Osteoblast (primary cell): ENCODE results near the gene ITPRIPL1. TPM values are rescaled to one million over a fixed set of nuclear protein-coding genes. Genes with fewer than 3 reads are reported as not detected.

Source experiments
- DNase-seq: peaks from one replicate; pipeline ENCODE4 v3.0.0; 2011; ENCODE audit warnings: low spot score, mixed read lengths; ENCODE audit not compliant: insufficient read length; ENCODE audit errors: missing footprints
- H2AFZ ChIP-seq: 2 replicates; pipeline ENCODE4 v1.6.0; 2011; ENCODE audit warnings: mild to moderate bottlenecking, low read length
- H3K27ac ChIP-seq: 2 replicates; pipeline ENCODE4 v1.5.1; 2011; ENCODE audit warnings: mild to moderate bottlenecking, low read depth, low read length, moderate library complexity
- H3K27me3 ChIP-seq: 2 replicates; pipeline ENCODE4 v1.6.0; 2012; ENCODE audit warnings: mild to moderate bottlenecking, control low read depth, inconsistent platforms, low read length, moderate library complexity; ENCODE audit not compliant: insufficient read depth
- H3K36me3 ChIP-seq: 2 replicates; pipeline ENCODE4 v1.5.1; 2011; ENCODE audit warnings: mild to moderate bottlenecking, low read length, control low read depth, moderate library complexity; ENCODE audit not compliant: insufficient read depth
- H3K4me1 ChIP-seq: 2 replicates; pipeline ENCODE4 v1.5.1; 2011; ENCODE audit warnings: mild to moderate bottlenecking, low read length, control low read depth, moderate library complexity; ENCODE audit not compliant: insufficient read depth
- H3K4me2 ChIP-seq: 2 replicates; pipeline ENCODE4 v1.6.0; 2011; ENCODE audit warnings: mild to moderate bottlenecking, low read length; ENCODE audit not compliant: insufficient read depth
- H3K4me3 ChIP-seq: fragments of 200-600 bp; sonication (generic); 3 replicates; pipeline ENCODE4 v1.5.1; 2012; ENCODE audit warnings: mild to moderate bottlenecking, low read length, inconsistent platforms; ENCODE audit not compliant: insufficient read depth
- H3K79me2 ChIP-seq: 2 replicates; pipeline ENCODE4 v1.6.0; 2012; ENCODE audit warnings: mild to moderate bottlenecking, low read length, control low read depth, inconsistent platforms; ENCODE audit not compliant: insufficient read depth
- H3K9me3 ChIP-seq: 2 replicates; pipeline ENCODE4 v1.5.1; 2011; ENCODE audit warnings: low read depth, low read length, control low read depth
- H4K20me1 ChIP-seq: 2 replicates; pipeline ENCODE4 v1.6.0; 2012; ENCODE audit warnings: mild to moderate bottlenecking, low read length, control low read depth; ENCODE audit not compliant: insufficient read depth
- CTCF ChIP-seq: IDR thresholded peaks from 2 replicates; pipeline ENCODE4 v1.5.1; 2011; ENCODE audit warnings: mild to moderate bottlenecking, low read depth, low read length, moderate library complexity; ENCODE audit errors: extremely low read depth
- total RNA-seq: library from RNA; depleted of rRNA; stranded (reverse); fragments of >200 nt; gene quantifications from 2 replicates; pipeline ENCODE4 v1.2.3, GENCODE V29; 2012

ITPRIPL1 gene
- total RNA-seq, 1 donor, result 1.4 TPM

GRCh38 chr2:96374211-96374951 lies 49.3 kb downstream of the ITPRIPL1 start:
- no peaks in the 10 kb centered on the region for H3K27me3 ChIP-seq
- no peak overlapping the region for H2AFZ ChIP-seq
- no peak for DNase-seq
- TF ChIP-seq CTCF, result no peak
- H3K79me2 ChIP-seq, result no peaks in the 10 kb centered on the region
- H3K36me3 ChIP-seq, result peaks cover 6% of the 10 kb centered on the region
- peaks cover 6% of the 10 kb centered on the region for H3K9me3 ChIP-seq
- no peak overlapping the region for H3K4me3 ChIP-seq
- H3K27ac ChIP-seq, result no peak overlapping the region
- H4K20me1 ChIP-seq, result no peaks in the 10 kb centered on the region
- H3K4me2 ChIP-seq, result no peak overlapping the region
- H3K4me1 ChIP-seq, result no peaks in the 10 kb centered on the region

Other genes with a start within 250 kb of the ITPRIPL1 start
- under 0.01 TPM in 1 of 2 replicates, not detected in the other for gene ADRA2B, start 208.7 kb upstream of the ITPRIPL1 start, total RNA-seq
- not detected in 2 replicates for gene ASTL, start 186.8 kb upstream of the ITPRIPL1 start, total RNA-seq
- 2.7 and 3.3 TPM in 2 replicates for gene DUSP2, start 179.9 kb upstream of the ITPRIPL1 start, total RNA-seq
- gene STARD7, start 116.5 kb upstream of the ITPRIPL1 start, total RNA-seq, result 139 and 163 TPM in 2 replicates
- gene TMEM127, start 59.3 kb upstream of the ITPRIPL1 start, total RNA-seq, result 55.0 and 56.0 TPM in 2 replicates
- gene CIAO1, start 59.1 kb upstream of the ITPRIPL1 start, total RNA-seq, result 111 and 126 TPM in 2 replicates
- 42.7 and 44.2 TPM in 2 replicates for gene SNRNP200, start 19.8 kb upstream of the ITPRIPL1 start, total RNA-seq
- gene NCAPH, start 10.4 kb downstream of the ITPRIPL1 start, total RNA-seq, result 1.1 and 2.4 TPM in 2 replicates
- 0.29 TPM in 1 of 2 replicates, not detected in the other for gene NEURL3, start 180.0 kb downstream of the ITPRIPL1 start, total RNA-seq
- 7.6 and 9.7 TPM in 2 replicates for gene ARID5A, start 211.4 kb downstream of the ITPRIPL1 start, total RNA-seq